ENCODE data around the gene CTNND2.

CTNND2 gene

DNA sequence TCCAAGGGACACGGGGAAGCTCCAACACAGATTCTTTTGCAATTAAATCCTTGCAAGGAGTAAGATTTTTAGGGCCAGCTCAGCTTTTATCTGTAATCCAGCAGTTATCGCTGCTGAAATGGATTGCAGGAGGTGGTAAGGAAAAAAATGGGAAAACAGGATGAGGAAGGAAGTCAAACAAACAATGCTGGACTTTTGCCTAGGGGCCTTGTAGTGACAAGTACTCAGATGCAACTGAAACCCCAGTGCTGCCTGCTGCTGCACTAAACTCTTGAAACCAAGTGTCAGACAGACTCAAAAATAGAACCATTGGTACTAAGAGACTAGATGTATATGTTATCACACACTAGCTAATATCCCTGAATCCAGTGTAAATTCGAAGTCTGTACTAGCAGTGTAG lies 309.2 kb downstream of the CTNND2 start:
- TF ChIP-seq EZH2phosphoT487 (IDR thresholded peaks at IDR 0.05; ENCODE audit: borderline replicate concordance, low read length) = no peak
- TF ChIP-seq, protein P1, sequence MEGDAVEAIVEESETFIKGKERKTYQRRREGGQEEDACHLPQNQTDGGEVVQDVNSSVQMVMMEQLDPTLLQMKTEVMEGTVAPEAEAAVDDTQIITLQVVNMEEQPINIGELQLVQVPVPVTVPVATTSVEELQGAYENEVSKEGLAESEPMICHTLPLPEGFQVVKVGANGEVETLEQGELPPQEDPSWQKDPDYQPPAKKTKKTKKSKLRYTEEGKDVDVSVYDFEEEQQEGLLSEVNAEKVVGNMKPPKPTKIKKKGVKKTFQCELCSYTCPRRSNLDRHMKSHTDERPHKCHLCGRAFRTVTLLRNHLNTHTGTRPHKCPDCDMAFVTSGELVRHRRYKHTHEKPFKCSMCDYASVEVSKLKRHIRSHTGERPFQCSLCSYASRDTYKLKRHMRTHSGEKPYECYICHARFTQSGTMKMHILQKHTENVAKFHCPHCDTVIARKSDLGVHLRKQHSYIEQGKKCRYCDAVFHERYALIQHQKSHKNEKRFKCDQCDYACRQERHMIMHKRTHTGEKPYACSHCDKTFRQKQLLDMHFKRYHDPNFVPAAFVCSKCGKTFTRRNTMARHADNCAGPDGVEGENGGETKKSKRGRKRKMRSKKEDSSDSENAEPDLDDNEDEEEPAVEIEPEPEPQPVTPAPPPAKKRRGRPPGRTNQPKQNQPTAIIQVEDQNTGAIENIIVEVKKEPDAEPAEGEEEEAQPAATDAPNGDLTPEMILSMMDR (IDR thresholded peaks at IDR 0.05; ENCODE audit: low read depth, low read length, poor library complexity, severe bottlenecking) = no peak
- H3K27ac ChIP-seq (ENCODE audit: low read depth, low read length) = no peak overlapping the region
- H3K27me3 ChIP-seq (ENCODE audit: control insufficient read depth, low read length) = no peaks in the 10 kb centered on the region
- H3F3A ChIP-seq (ENCODE audit: control insufficient read depth, insufficient read depth) = no peaks in the 10 kb centered on the region
- no peaks in the 10 kb centered on the region for H3K4me1 ChIP-seq (ENCODE audit: control insufficient read depth, low read length)
- H3K79me2 ChIP-seq (ENCODE audit: control insufficient read depth, low read length) = no peaks in the 10 kb centered on the region
- H3K4me2 ChIP-seq (ENCODE audit: low read length) = no peak overlapping the region
- no peaks in the 10 kb centered on the region for H3K9me3 ChIP-seq (ENCODE audit: control insufficient read depth, insufficient read depth, low read length)
- H4K20me1 ChIP-seq (ENCODE audit: control insufficient read depth, insufficient read depth, low read depth, low read length) = no peaks in the 10 kb centered on the region
- H3K36me3 ChIP-seq (ENCODE audit: control insufficient read depth, low read length) = no peaks in the 10 kb centered on the region
- H3K9me2 ChIP-seq (replicated peaks; ENCODE audit: control insufficient read depth, low read length) = no peaks in the 10 kb centered on the region
- no peak overlapping the region for H3K4me3 ChIP-seq (ENCODE audit: low read length)

DNA sequence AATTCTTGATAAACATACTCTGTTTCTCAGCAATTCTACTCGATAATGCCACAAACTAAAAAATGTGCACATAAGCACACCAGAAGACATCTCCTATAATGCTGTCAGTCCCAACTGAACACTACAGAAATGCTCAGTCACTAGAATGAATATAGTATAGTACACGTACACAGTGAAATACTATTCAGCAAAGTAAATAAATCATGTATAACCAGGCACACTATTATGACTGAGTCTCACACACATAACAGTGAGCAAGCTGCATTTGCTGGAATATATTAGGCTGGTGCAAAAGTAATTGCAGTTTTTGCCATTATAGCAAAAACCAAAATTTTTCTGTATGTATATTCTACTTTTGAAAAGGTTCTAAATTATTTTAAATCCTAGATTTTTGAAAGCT lies 310.2 kb downstream of the CTNND2 start:
- H4K20me1 ChIP-seq (ENCODE audit: control insufficient read depth, insufficient read depth, low read depth, low read length) = no peaks in the 10 kb centered on the region
- no peak overlapping the region for H3K4me2 ChIP-seq (ENCODE audit: low read length)
- no peaks in the 10 kb centered on the region for H3K4me1 ChIP-seq (ENCODE audit: control insufficient read depth, low read length)

DNA sequence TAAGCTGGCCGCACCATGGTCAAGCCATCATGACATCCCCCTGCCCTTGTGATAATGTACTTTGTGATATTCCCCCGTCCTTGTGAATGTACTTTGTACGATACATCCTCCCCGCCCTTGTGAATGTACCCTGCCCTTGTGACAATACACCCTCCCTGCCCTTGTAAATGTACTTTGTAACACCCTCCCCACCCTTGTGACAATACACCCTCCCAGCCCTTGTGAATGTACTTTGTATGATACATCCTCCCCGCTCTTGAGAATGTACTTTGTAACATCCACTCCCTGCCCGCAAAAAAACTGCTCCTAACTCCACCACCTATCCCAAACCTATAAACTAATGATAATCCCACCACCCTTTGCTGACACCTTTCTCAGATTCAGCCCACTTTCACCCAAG lies 313.8 kb downstream of the CTNND2 start:
- H3K4me1 ChIP-seq (ENCODE audit: control insufficient read depth, low read length) = no peaks in the 10 kb centered on the region
- TF ChIP-seq, protein P1 (IDR thresholded peaks at IDR 0.05; ENCODE audit: low read depth, low read length, poor library complexity, severe bottlenecking) = no peak
- TF ChIP-seq EZH2phosphoT487 (IDR thresholded peaks at IDR 0.05; ENCODE audit: borderline replicate concordance, low read length) = no peak
- H3K27ac ChIP-seq (ENCODE audit: low read depth, low read length) = no peak overlapping the region
- H3K4me3 ChIP-seq (ENCODE audit: low read length) = no peak overlapping the region
- H3K9me2 ChIP-seq (replicated peaks; ENCODE audit: control insufficient read depth, low read length) = no peaks in the 10 kb centered on the region
- no peaks in the 10 kb centered on the region for H3K36me3 ChIP-seq (ENCODE audit: control insufficient read depth, low read length)
- H3K27me3 ChIP-seq (ENCODE audit: control insufficient read depth, low read length) = no peaks in the 10 kb centered on the region
- no peaks in the 10 kb centered on the region for H3K9me3 ChIP-seq (ENCODE audit: control insufficient read depth, insufficient read depth, low read length)
- H3K79me2 ChIP-seq (ENCODE audit: control insufficient read depth, low read length) = no peaks in the 10 kb centered on the region
- no peak overlapping the region for H3K4me2 ChIP-seq (ENCODE audit: low read length)
- H4K20me1 ChIP-seq (ENCODE audit: control insufficient read depth, insufficient read depth, low read depth, low read length) = no peaks in the 10 kb centered on the region
- no peaks in the 10 kb centered on the region for H3F3A ChIP-seq (ENCODE audit: control insufficient read depth, insufficient read depth)

More for the DNA sequence above, 310.2 kb downstream of the CTNND2 start:
- H3K27me3 ChIP-seq (ENCODE audit: control insufficient read depth, low read length) = no peaks in the 10 kb centered on the region
- no peaks in the 10 kb centered on the region for H3F3A ChIP-seq (ENCODE audit: control insufficient read depth, insufficient read depth)
- H3K9me2 ChIP-seq (replicated peaks; ENCODE audit: control insufficient read depth, low read length) = no peaks in the 10 kb centered on the region
- H3K36me3 ChIP-seq (ENCODE audit: control insufficient read depth, low read length) = no peaks in the 10 kb centered on the region
- H3K9me3 ChIP-seq (ENCODE audit: control insufficient read depth, insufficient read depth, low read length) = no peaks in the 10 kb centered on the region
- H3K27ac ChIP-seq (ENCODE audit: low read depth, low read length) = no peak overlapping the region
- no peaks in the 10 kb centered on the region for H3K79me2 ChIP-seq (ENCODE audit: control insufficient read depth, low read length)
- TF ChIP-seq, protein P1 (IDR thresholded peaks at IDR 0.05; ENCODE audit: low read depth, low read length, poor library complexity, severe bottlenecking) = no peak
- TF ChIP-seq EZH2phosphoT487 (IDR thresholded peaks at IDR 0.05; ENCODE audit: borderline replicate concordance, low read length) = no peak
- no peak overlapping the region for H3K4me3 ChIP-seq (ENCODE audit: low read length)

DNA sequence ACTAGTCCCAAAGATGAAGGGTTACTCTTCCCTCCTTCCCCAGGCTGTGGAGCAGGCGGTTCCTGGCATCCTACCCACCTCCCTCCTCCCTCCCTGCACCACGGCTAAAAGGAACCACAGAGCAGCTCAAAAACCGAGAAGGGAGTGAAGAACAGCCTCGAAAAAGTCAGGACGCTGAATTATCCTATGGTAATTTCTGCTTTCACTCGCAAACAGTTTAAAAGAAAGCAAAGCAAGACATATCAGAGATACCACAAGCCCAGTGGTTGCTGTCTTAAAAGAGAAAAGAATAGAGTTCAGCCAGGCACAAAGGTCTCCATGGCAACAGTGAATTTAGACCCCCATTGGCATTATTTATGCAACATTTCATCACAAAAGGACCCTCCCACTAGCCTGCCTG lies 315.4 kb downstream of the CTNND2 start:
- Histone ChIP-seq H3K79me2 (ENCODE audit: control insufficient read depth, low read length) (no peaks in the 10 kb centered on the region), H3K9me2 (replicated peaks; ENCODE audit: control insufficient read depth, low read length) (no peaks in the 10 kb centered on the region), H3K4me1 (ENCODE audit: control insufficient read depth, low read length) (no peaks in the 10 kb centered on the region), H3K27ac (ENCODE audit: low read depth, low read length) (no peak overlapping the region), H3F3A (ENCODE audit: control insufficient read depth, insufficient read depth) (no peaks in the 10 kb centered on the region), H3K4me2 (ENCODE audit: low read length) (no peak overlapping the region), H3K36me3 (ENCODE audit: control insufficient read depth, low read length) (no peaks in the 10 kb centered on the region), H3K27me3 (ENCODE audit: control insufficient read depth, low read length) (no peaks in the 10 kb centered on the region), H3K4me3 (ENCODE audit: low read length) (no peak overlapping the region), H4K20me1 (ENCODE audit: control insufficient read depth, insufficient read depth, low read depth, low read length) (no peaks in the 10 kb centered on the region), H3K9me3 (ENCODE audit: control insufficient read depth, insufficient read depth, low read length) (no peaks in the 10 kb centered on the region)
- TF ChIP-seq EZH2phosphoT487 (IDR thresholded peaks at IDR 0.05; ENCODE audit: borderline replicate concordance, low read length) = no peak
- TF ChIP-seq, protein P1 (IDR thresholded peaks at IDR 0.05; ENCODE audit: low read depth, low read length, poor library complexity, severe bottlenecking) = no peak

Data from DOHH2 (cell line).